IMR-90 (cell line): ENCODE data around the gene CYP4F22. TPM values are rescaled to one million over a fixed set of nuclear protein-coding genes. Genes with fewer than 3 reads are reported as not detected.

Experiments used
- ATAC-seq: fragments of 200-7000 bp; cut with Tn5 transposase; 2 replicates; pipeline ENCODE4 v1.9.1; 2020; ENCODE audit warnings: low read depth, mild to moderate bottlenecking, moderate library complexity
- BruUV-seq: library from RNA; stranded (reverse); fragments of 400-500 nt; replicated peaks from 2 replicates; lab custom pipeline; 2021; lab: Mats Ljungman, UMichigan
- CTCF ChIA-PET: fragments of 300-600 bp; formaldehyde crosslinking; extraction: SDS; loops from one replicate; lab custom pipeline; 2021; ENCODE audit warnings: antibody characterized with exemption; lab: Yijun Ruan, JAX
- POLR2A ChIA-PET: fragments of 300-600 bp; sonication (Branson Sonifier 250); formaldehyde crosslinking; loops from one replicate; lab custom pipeline; 2022; ENCODE audit warnings: antibody characterized with exemption; ENCODE audit not compliant: unreplicated experiment; lab: Charles Lee
- DNase-seq: peaks from one replicate; pipeline ENCODE4 v3.0.0; 2013
- H2AFZ ChIP-seq: replicated peaks from 2 replicates; pipeline ENCODE3; 2013; ENCODE audit warnings: low read length, mild to moderate bottlenecking; ENCODE audit not compliant: poor library complexity
- H2AK5ac ChIP-seq: 2 replicates; pipeline ENCODE4 v1.6.1; 2013; ENCODE audit warnings: low read depth, low read length, inconsistent platforms
- H2AK9ac ChIP-seq: replicated peaks from 2 replicates; pipeline ENCODE3; 2013; ENCODE audit warnings: mild to moderate bottlenecking, low read depth, low read length, moderate library complexity; ENCODE audit not compliant: poor library complexity
- H2BK120ac ChIP-seq: 2 replicates; pipeline ENCODE4 v1.6.1; 2013; ENCODE audit warnings: low read depth, low read length, inconsistent platforms
- H2BK15ac ChIP-seq: 3 replicates; pipeline ENCODE4 v1.6.1; 2013; ENCODE audit warnings: low read depth, low read length, inconsistent platforms
- H2BK20ac ChIP-seq: 2 replicates; pipeline ENCODE4 v1.6.1; 2013; ENCODE audit warnings: low read depth, mild to moderate bottlenecking, inconsistent platforms, low read length, moderate library complexity
- H2BK5ac ChIP-seq: 2 replicates; pipeline ENCODE4 v1.6.1; 2013; ENCODE audit warnings: mild to moderate bottlenecking, low read depth, low read length, inconsistent platforms; ENCODE audit not compliant: poor library complexity, severe bottlenecking
- H3K14ac ChIP-seq: replicated peaks from 2 replicates; pipeline ENCODE4 v1.6.1; 2013; ENCODE audit warnings: low read depth, low read length, inconsistent platforms
- H3K18ac ChIP-seq: 2 replicates; pipeline ENCODE4 v1.6.1; 2013; ENCODE audit warnings: low read depth, low read length, control low read depth
- H3K23ac ChIP-seq: 2 replicates; pipeline ENCODE4 v1.6.1; 2013; ENCODE audit warnings: low read depth, low read length, inconsistent platforms
- H3K27ac ChIP-seq: 2 replicates; pipeline ENCODE4 v1.5.1; 2013; ENCODE audit warnings: mild to moderate bottlenecking, control low read depth, low read length; ENCODE audit not compliant: insufficient read depth
- H3K27me3 ChIP-seq: 2 replicates; pipeline ENCODE4 v1.6.1; 2013; ENCODE audit warnings: low read length; ENCODE audit not compliant: control insufficient read depth, insufficient read depth
- H3K36me3 ChIP-seq: 2 replicates; pipeline ENCODE4 v1.6.1; 2013; ENCODE audit warnings: low read length, mixed read lengths; ENCODE audit not compliant: control insufficient read depth, insufficient read depth
- H3K4ac ChIP-seq: 2 replicates; pipeline ENCODE4 v1.6.1; 2013; ENCODE audit warnings: low read depth, low read length, inconsistent platforms
- H3K4me1 ChIP-seq: 2 replicates; pipeline ENCODE4 v1.6.1; 2013; ENCODE audit warnings: low read length, mixed read lengths; ENCODE audit not compliant: control insufficient read depth, insufficient read depth
- H3K4me2 ChIP-seq: 2 replicates; pipeline ENCODE4 v1.6.1; 2013; ENCODE audit warnings: low read depth, mild to moderate bottlenecking, control low read depth, low read length, moderate library complexity
- H3K4me3 ChIP-seq: 2 replicates; pipeline ENCODE4 v1.5.1; 2013; ENCODE audit warnings: low read depth, mild to moderate bottlenecking, control low read depth, low read length, moderate library complexity; ENCODE audit not compliant: insufficient read depth
- H3K56ac ChIP-seq: 2 replicates; pipeline ENCODE4 v1.6.1; 2013; ENCODE audit warnings: low read length, inconsistent platforms; ENCODE audit not compliant: insufficient read depth; ENCODE audit errors: extremely low read depth
- H3K79me1 ChIP-seq, 2 experiments: 2 replicates each; pipeline ENCODE4 v1.6.1; 2013; ENCODE audit warnings: low read length in 2 of 2, inconsistent platforms in 1 of 2, low read depth in 1 of 2
- H3K9ac ChIP-seq: 2 replicates; pipeline ENCODE4 v1.6.1; 2013; ENCODE audit warnings: low read depth, low read length, control low read depth
- H3K9me1 ChIP-seq: 2 replicates; pipeline ENCODE4 v1.6.1; 2013; ENCODE audit warnings: low read length, inconsistent platforms; ENCODE audit not compliant: insufficient read depth
- H3K9me3 ChIP-seq: 2 replicates; pipeline ENCODE4 v1.6.1; 2013; ENCODE audit warnings: low read length; ENCODE audit not compliant: control insufficient read depth, insufficient read depth
- H4K20me1 ChIP-seq: 2 replicates; pipeline ENCODE4 v1.6.1; 2013; ENCODE audit warnings: low read length, inconsistent platforms; ENCODE audit not compliant: insufficient read depth
- H4K5ac ChIP-seq: 2 replicates; pipeline ENCODE4 v1.6.1; 2013; ENCODE audit warnings: mild to moderate bottlenecking, low read depth, low read length, control low read depth
- H4K8ac ChIP-seq, 2 experiments: 2 replicates each; pipeline ENCODE4 v1.6.1; 2013; ENCODE audit warnings: low read depth in 2 of 2, low read length in 2 of 2, control low read depth in 1 of 2, inconsistent platforms in 1 of 2
- H4K91ac ChIP-seq: 2 replicates; pipeline ENCODE4 v1.6.1; 2013; ENCODE audit warnings: low read depth, low read length, inconsistent platforms; ENCODE audit not compliant: insufficient read depth
- BHLHE40 ChIP-seq: fragments of 150-350 bp; IDR thresholded peaks from 2 replicates; pipeline ENCODE4 v1.6.1; 2016; ENCODE audit warnings: mild to moderate bottlenecking, low read depth, low read length
- CEBPB ChIP-seq: IDR thresholded peaks from 2 replicates; pipeline ENCODE4 v1.6.1; 2012; ENCODE audit warnings: low read depth, low read length, improper control_type of control experiment
- CHD1 ChIP-seq: IDR thresholded peaks from 2 replicates; pipeline ENCODE4 v1.6.1; 2012; ENCODE audit warnings: low read depth, low read length, improper control_type of control experiment
- FOS ChIP-seq: fragments of 150-350 bp; IDR thresholded peaks from 2 replicates; pipeline ENCODE4 v1.6.1; 2016; ENCODE audit warnings: low read depth, low read length
- MAFK ChIP-seq: IDR thresholded peaks from 2 replicates; pipeline ENCODE4 v1.6.1; 2012; ENCODE audit warnings: low read depth, low read length, improper control_type of control experiment
- MAZ ChIP-seq: IDR thresholded peaks from 2 replicates; pipeline ENCODE4 v1.6.1; 2012; ENCODE audit warnings: low read depth, mild to moderate bottlenecking, low read length, improper control_type of control experiment, moderate library complexity, borderline replicate concordance
- MXI1 ChIP-seq: IDR thresholded peaks from 2 replicates; pipeline ENCODE4 v1.6.1; 2012; ENCODE audit warnings: low read depth, mild to moderate bottlenecking, low read length, moderate library complexity, borderline replicate concordance
- NFE2L2 ChIP-seq: fragments of 150-350 bp; IDR thresholded peaks from 2 replicates; pipeline ENCODE4 v1.6.1; 2016; ENCODE audit warnings: low read depth, mild to moderate bottlenecking, low read length
- POLR2A ChIP-seq: IDR thresholded peaks from 2 replicates; pipeline ENCODE4 v1.6.1; 2012; ENCODE audit warnings: mild to moderate bottlenecking, low read depth, low read length
- RAD21 ChIP-seq: IDR thresholded peaks from 2 replicates; pipeline ENCODE4 v1.6.1; 2012; ENCODE audit warnings: low read length, improper control_type of control experiment
- RCOR1 ChIP-seq: IDR thresholded peaks from 2 replicates; pipeline ENCODE4 v1.6.1; 2012; ENCODE audit warnings: mild to moderate bottlenecking, low read length, improper control_type of control experiment; ENCODE audit not compliant: insufficient replicate concordance
- RFX5 ChIP-seq: IDR thresholded peaks from 2 replicates; pipeline ENCODE4 v1.8.0; 2012; ENCODE audit warnings: low read depth, mild to moderate bottlenecking, low read length, moderate library complexity
- SMC3 ChIP-seq: fragments of 150-350 bp; IDR thresholded peaks from 2 replicates; pipeline ENCODE4 v1.6.1; 2016; ENCODE audit warnings: low read depth, mild to moderate bottlenecking, antibody characterized with exemption, low read length, moderate library complexity
- USF2 ChIP-seq: fragments of 150-350 bp; IDR thresholded peaks from 2 replicates; pipeline ENCODE4 v1.6.1; 2017; ENCODE audit warnings: mild to moderate bottlenecking, antibody characterized with exemption, low read length, low read depth
- WGBS, 2 experiments: methylation state at CpG; one replicate each; pipeline versions ENCODE4 v1.1.5 to v1.1.7; 2013; ENCODE audit warnings: missing lambda C conversion rate in 2 of 2; ENCODE audit not compliant: insufficient read length in 1 of 2; ENCODE audit errors: extremely low coverage in 2 of 2; 5-methylcytosine and 5-hydroxymethylcytosine counted together
- dilution Hi-C: fragments of 300-500 bp; cut with HindIII; formaldehyde crosslinking; loops from one replicate; pipeline ENCODE4 v1.14.3; 2018; ENCODE audit warnings: low sequenced_read_pairs; ENCODE audit not compliant: unreplicated experiment
- in situ Hi-C: fragments of 300-500 bp; cut with MboI; formaldehyde crosslinking; loops from 3 replicates; pipeline ENCODE4 v1.14.3; 2019; ENCODE audit warnings: low sequenced_read_pairs, inconsistent platforms, mixed read lengths
- intact Hi-C: fragments of 100-400 bp; cut with micrococcal nuclease; formaldehyde crosslinking; loops from 2 replicates; pipeline ENCODE4 v1.10.0; 2022
- polyA plus RNA-seq, 3 experiments: library from polyadenylated mRNA; depleted of rRNA; stranded (reverse); fragments of >200 nt; gene quantifications; 2 replicates each; pipeline ENCODE4 v1.2.3, GENCODE V29; 2012; ENCODE audit warnings: low replicate concordance in 1 of 3
- total RNA-seq: library from RNA; depleted of rRNA; stranded (reverse); fragments of >200 nt; gene quantifications from 2 replicates; pipeline ENCODE4 v1.2.3, GENCODE V29; 2012
- TF ChIP-seq, protein P1 (sequence below): conservative IDR thresholded peaks from 2 replicates; pipeline ENCODE4 v1.5.1; 2012; ENCODE audit warnings: mild to moderate bottlenecking, low read depth, low read length, improper control_type of control experiment
- TF ChIP-seq, protein P2 (sequence below): fragments of 150-350 bp; IDR thresholded peaks from 2 replicates; pipeline ENCODE4 v1.6.1; 2016; ENCODE audit warnings: low read depth, mild to moderate bottlenecking, low read length, moderate library complexity, borderline replicate concordance

The CYP4F22 gene
- total and polyA plus RNA-seq, 2 of the 4 experiments (the other 2 are of a cell fraction), result not detected

- CTCF ChIA-PET, result no interaction called here
- no TSS peak for BruUV-seq
- in situ Hi-C loops, result no loop called here
- intact Hi-C loops, result no loop called here
- H2AFZ ChIP-seq, result no peak overlapping the region
- H3K4me1 ChIP-seq, result no peaks in the 10 kb centered on the region
- no peak overlapping the region for H2BK15ac ChIP-seq
- H3K4ac ChIP-seq, result no peak overlapping the region
- H4K8ac ChIP-seq, result no peak overlapping the region
- H2AK9ac ChIP-seq, result no peak overlapping the region
- no peaks in the 10 kb centered on the region for H4K20me1 ChIP-seq
- WGBS, 2 experiments, result 65% methylated on average over 2 of the region's 2 CpGs; no CpG with 5 or more reads in 1 of the 2 experiments
- TF ChIP-seq RFX5 (no peak), MAZ (no peak), SMC3 (no peak), USF2 (no peak), RCOR1 (no peak), POLR2A (no peak), FOS (no peak), NFE2L2 (no peak), RAD21 (no peak), MAFK (no peak), CEBPB (no peak), MXI1 (no peak), BHLHE40 (no peak), CHD1 (no peak)
- TF ChIP-seq, protein P1, sequence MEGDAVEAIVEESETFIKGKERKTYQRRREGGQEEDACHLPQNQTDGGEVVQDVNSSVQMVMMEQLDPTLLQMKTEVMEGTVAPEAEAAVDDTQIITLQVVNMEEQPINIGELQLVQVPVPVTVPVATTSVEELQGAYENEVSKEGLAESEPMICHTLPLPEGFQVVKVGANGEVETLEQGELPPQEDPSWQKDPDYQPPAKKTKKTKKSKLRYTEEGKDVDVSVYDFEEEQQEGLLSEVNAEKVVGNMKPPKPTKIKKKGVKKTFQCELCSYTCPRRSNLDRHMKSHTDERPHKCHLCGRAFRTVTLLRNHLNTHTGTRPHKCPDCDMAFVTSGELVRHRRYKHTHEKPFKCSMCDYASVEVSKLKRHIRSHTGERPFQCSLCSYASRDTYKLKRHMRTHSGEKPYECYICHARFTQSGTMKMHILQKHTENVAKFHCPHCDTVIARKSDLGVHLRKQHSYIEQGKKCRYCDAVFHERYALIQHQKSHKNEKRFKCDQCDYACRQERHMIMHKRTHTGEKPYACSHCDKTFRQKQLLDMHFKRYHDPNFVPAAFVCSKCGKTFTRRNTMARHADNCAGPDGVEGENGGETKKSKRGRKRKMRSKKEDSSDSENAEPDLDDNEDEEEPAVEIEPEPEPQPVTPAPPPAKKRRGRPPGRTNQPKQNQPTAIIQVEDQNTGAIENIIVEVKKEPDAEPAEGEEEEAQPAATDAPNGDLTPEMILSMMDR, result no peak
- TF ChIP-seq, protein P2, sequence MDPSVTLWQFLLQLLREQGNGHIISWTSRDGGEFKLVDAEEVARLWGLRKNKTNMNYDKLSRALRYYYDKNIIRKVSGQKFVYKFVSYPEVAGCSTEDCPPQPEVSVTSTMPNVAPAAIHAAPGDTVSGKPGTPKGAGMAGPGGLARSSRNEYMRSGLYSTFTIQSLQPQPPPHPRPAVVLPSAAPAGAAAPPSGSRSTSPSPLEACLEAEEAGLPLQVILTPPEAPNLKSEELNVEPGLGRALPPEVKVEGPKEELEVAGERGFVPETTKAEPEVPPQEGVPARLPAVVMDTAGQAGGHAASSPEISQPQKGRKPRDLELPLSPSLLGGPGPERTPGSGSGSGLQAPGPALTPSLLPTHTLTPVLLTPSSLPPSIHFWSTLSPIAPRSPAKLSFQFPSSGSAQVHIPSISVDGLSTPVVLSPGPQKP, result no peak
- no peak for DNase-seq
- no peak overlapping the region for H3K23ac ChIP-seq
- no peak overlapping the region for H3K4me3 ChIP-seq
- POLR2A ChIA-PET, result no interaction called here
- H3K27me3 ChIP-seq, result no peaks in the 10 kb centered on the region
- H3K36me3 ChIP-seq, result no peaks in the 10 kb centered on the region
- no peak overlapping the region for H2BK5ac ChIP-seq
- H4K5ac ChIP-seq, result no peak overlapping the region
- H3K79me1 ChIP-seq, result no peaks in the 10 kb centered on the region
- H3K9me1 ChIP-seq, result no peaks in the 10 kb centered on the region
- no peak for ATAC-seq
- H2AK5ac ChIP-seq, result no peak overlapping the region
- no peak overlapping the region for H3K18ac ChIP-seq
- no peak overlapping the region for H4K91ac ChIP-seq
- no peak overlapping the region for H2BK20ac ChIP-seq
- no peak overlapping the region for H2BK120ac ChIP-seq
- H3K56ac ChIP-seq, result no peak overlapping the region
- H3K27ac ChIP-seq, result no peak overlapping the region
- H3K4me2 ChIP-seq, result no peak overlapping the region
- dilution Hi-C loops, result no loop called here
- H3K9ac ChIP-seq, result no peak overlapping the region
- no peak overlapping the region for H3K14ac ChIP-seq
- H3K9me3 ChIP-seq, result no peaks in the 10 kb centered on the region
Observed at GRCh38 chr19:15548648-15549047, 40.3 kb downstream of the CYP4F22 start.
